ENCODE data around the gene HSPA1L.

Gene HSPA1L

DNA sequence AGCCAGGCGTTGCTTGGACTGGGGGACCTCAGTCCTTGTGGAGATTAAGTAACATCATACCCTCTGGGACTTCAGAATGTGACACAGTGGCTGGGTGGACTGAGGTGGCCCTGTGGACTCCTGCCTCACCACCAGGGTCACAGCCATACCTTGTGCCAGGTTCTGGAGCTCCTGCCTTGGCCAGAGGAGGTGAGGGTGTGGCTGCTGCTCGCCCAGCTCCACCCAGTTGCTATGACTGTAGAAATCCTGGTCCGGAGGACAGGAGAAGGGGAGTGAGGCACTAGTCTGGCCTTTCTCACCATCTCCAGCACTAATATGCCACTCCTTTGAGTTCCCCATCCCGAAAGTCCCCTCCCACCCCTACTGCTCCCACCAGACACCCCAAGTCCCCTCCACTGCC, 39.9 kb downstream of the HSPA1L start:
- TF ChIP-seq EZH2phosphoT487 (conservative IDR thresholded peaks at IDR 0.05; ENCODE audit: low read length), result no peak
- TF ChIP-seq, protein P1, sequence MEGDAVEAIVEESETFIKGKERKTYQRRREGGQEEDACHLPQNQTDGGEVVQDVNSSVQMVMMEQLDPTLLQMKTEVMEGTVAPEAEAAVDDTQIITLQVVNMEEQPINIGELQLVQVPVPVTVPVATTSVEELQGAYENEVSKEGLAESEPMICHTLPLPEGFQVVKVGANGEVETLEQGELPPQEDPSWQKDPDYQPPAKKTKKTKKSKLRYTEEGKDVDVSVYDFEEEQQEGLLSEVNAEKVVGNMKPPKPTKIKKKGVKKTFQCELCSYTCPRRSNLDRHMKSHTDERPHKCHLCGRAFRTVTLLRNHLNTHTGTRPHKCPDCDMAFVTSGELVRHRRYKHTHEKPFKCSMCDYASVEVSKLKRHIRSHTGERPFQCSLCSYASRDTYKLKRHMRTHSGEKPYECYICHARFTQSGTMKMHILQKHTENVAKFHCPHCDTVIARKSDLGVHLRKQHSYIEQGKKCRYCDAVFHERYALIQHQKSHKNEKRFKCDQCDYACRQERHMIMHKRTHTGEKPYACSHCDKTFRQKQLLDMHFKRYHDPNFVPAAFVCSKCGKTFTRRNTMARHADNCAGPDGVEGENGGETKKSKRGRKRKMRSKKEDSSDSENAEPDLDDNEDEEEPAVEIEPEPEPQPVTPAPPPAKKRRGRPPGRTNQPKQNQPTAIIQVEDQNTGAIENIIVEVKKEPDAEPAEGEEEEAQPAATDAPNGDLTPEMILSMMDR (IDR thresholded peaks at IDR 0.05; ENCODE audit: insufficient read depth, low read length, poor library complexity, severe bottlenecking), result no peak
- no peaks in the 10 kb centered on the region for H4K20me1 ChIP-seq (ENCODE audit: low read depth, low read length)
- H3K4me3 ChIP-seq (ENCODE audit: insufficient read depth, low read length, poor library complexity, severe bottlenecking), result no peak overlapping the region
- H3K79me2 ChIP-seq (ENCODE audit: insufficient read depth, low read length), result no peaks in the 10 kb centered on the region
- no peaks in the 10 kb centered on the region; the same call in 1 of the 2 replicates for H3F3A ChIP-seq (ENCODE audit: insufficient read depth)
- no peak overlapping the region for H2AFZ ChIP-seq (ENCODE audit: low read depth, low read length, severe bottlenecking)
- no peaks in the 10 kb centered on the region for H3K9me3 ChIP-seq (ENCODE audit: insufficient read depth, low read length)
- H3K27me3 ChIP-seq (ENCODE audit: low read length), result no peaks in the 10 kb centered on the region
- no peak overlapping the region for H3K9ac ChIP-seq (ENCODE audit: low read length)
- H3K27ac ChIP-seq (ENCODE audit: low read depth, low read length), result no peak overlapping the region
- no peak overlapping the region for H3K4me2 ChIP-seq (ENCODE audit: low read depth, low read length, poor library complexity, severe bottlenecking)
- no peaks in the 10 kb centered on the region for H3K9me2 ChIP-seq (replicated peaks; ENCODE audit: insufficient read depth, low read length)
- H3K36me3 ChIP-seq (ENCODE audit: low read length), result no peaks in the 10 kb centered on the region

DNA sequence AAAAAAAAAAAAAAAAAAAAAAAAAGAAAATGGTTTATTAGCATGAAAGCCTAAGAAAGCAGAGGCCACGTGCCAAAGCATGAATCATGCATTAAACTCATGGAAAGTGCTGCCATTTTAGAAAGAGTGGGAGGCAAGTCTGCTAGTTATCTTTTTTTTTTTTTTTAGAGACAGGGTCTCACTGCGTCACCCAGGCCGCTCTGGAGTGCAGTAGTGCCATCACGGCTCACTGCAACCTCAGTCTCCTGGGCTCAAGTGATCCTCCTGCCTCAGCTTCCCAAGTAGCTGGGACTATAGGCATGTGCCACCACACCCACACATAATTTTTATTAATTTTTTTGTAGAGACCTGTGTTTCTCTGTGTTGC, 43.1 kb downstream of the HSPA1L start:
- H3K9me3 ChIP-seq (ENCODE audit: insufficient read depth, low read length), result no peaks in the 10 kb centered on the region
- no peaks in the 10 kb centered on the region for H3K9me2 ChIP-seq (replicated peaks; ENCODE audit: insufficient read depth, low read length)
- H3K4me2 ChIP-seq (ENCODE audit: low read depth, low read length, poor library complexity, severe bottlenecking), result no peak overlapping the region
- no peak overlapping the region for H2AFZ ChIP-seq (ENCODE audit: low read depth, low read length, severe bottlenecking)
- no peaks in the 10 kb centered on the region for H3K79me2 ChIP-seq (ENCODE audit: insufficient read depth, low read length)
- TF ChIP-seq EZH2phosphoT487 (conservative IDR thresholded peaks at IDR 0.05; ENCODE audit: low read length), result no peak
- TF ChIP-seq, protein P1 (IDR thresholded peaks at IDR 0.05; ENCODE audit: insufficient read depth, low read length, poor library complexity, severe bottlenecking), result no peak
- H3F3A ChIP-seq (ENCODE audit: insufficient read depth), result no peaks in the 10 kb centered on the region; the same call in 1 of the 2 replicates
- no peak overlapping the region for H3K9ac ChIP-seq (ENCODE audit: low read length)
- no peak overlapping the region for H3K4me3 ChIP-seq (ENCODE audit: insufficient read depth, low read length, poor library complexity, severe bottlenecking)
- no peaks in the 10 kb centered on the region for H3K36me3 ChIP-seq (ENCODE audit: low read length)
- H3K27me3 ChIP-seq (ENCODE audit: low read length), result no peaks in the 10 kb centered on the region
- H3K27ac ChIP-seq (ENCODE audit: low read depth, low read length), result no peak overlapping the region
- H4K20me1 ChIP-seq (ENCODE audit: low read depth, low read length), result no peaks in the 10 kb centered on the region

DNA sequence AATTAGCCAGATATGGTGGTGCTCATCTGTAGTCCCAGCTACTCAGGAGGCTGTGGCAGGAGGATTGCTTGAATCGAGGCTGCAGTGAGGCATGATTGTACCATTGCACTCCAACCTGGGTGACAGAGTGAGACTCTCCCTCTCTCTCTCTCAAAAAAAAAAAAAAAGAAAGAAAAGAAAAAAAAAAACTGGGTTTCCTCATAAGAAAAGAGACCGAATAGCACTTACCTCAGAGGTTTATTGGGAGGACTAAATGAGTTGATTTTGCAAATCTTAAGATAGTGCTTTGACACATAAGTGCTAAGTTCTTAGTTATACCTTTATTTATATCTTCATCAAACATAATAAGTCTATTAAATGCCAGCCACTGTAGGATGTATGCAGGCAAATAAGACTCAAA, 44.2 kb downstream of the HSPA1L start:
- no peaks in the 10 kb centered on the region for H3K27me3 ChIP-seq (ENCODE audit: low read length)
- no peaks in the 10 kb centered on the region for H3K79me2 ChIP-seq (ENCODE audit: insufficient read depth, low read length)
- H3K4me2 ChIP-seq (ENCODE audit: low read depth, low read length, poor library complexity, severe bottlenecking), result no peak overlapping the region
- no peak overlapping the region for H3K27ac ChIP-seq (ENCODE audit: low read depth, low read length)
- TF ChIP-seq, protein P1 (IDR thresholded peaks at IDR 0.05; ENCODE audit: insufficient read depth, low read length, poor library complexity, severe bottlenecking), result no peak
- no peak for TF ChIP-seq EZH2phosphoT487 (conservative IDR thresholded peaks at IDR 0.05; ENCODE audit: low read length)
- H3K4me3 ChIP-seq (ENCODE audit: insufficient read depth, low read length, poor library complexity, severe bottlenecking), result no peak overlapping the region
- H3F3A ChIP-seq (ENCODE audit: insufficient read depth), result no peaks in the 10 kb centered on the region; the same call in 1 of the 2 replicates
- H2AFZ ChIP-seq (ENCODE audit: low read depth, low read length, severe bottlenecking), result no peak overlapping the region
- H3K9me3 ChIP-seq (ENCODE audit: insufficient read depth, low read length), result no peaks in the 10 kb centered on the region
- no peaks in the 10 kb centered on the region for H3K9me2 ChIP-seq (replicated peaks; ENCODE audit: insufficient read depth, low read length)
- no peak overlapping the region for H3K9ac ChIP-seq (ENCODE audit: low read length)
- no peaks in the 10 kb centered on the region for H3K36me3 ChIP-seq (ENCODE audit: low read length)
- H4K20me1 ChIP-seq (ENCODE audit: low read depth, low read length), result no peaks in the 10 kb centered on the region
